Left renal pelvis (tissue), 4 donors: ENCODE data around the gene CMC2. TPM values are rescaled to one million over a fixed set of nuclear protein-coding genes. Genes with fewer than 3 reads are reported as not detected.

Source experiments
- DNase-seq, 4 donors: peaks; one replicate each; pipeline ENCODE4 v3.0.0-alpha.2; 2013; ENCODE audit warnings: low read depth in 4 of 4, low spot score in 3 of 4
- polyA plus RNA-seq, 4 donors: library from polyadenylated mRNA; unstranded; fragments of 120-200 nt; gene quantifications; one replicate each; pipeline ENCODE4 v1.2.1, GENCODE V29; 2013; ENCODE audit not compliant: insufficient read length in 4 of 4

Gene CMC2
- polyA plus RNA-seq, result 10 to 100 TPM; 47.1 to 71.1 (median 64.7) TPM

DNA sequence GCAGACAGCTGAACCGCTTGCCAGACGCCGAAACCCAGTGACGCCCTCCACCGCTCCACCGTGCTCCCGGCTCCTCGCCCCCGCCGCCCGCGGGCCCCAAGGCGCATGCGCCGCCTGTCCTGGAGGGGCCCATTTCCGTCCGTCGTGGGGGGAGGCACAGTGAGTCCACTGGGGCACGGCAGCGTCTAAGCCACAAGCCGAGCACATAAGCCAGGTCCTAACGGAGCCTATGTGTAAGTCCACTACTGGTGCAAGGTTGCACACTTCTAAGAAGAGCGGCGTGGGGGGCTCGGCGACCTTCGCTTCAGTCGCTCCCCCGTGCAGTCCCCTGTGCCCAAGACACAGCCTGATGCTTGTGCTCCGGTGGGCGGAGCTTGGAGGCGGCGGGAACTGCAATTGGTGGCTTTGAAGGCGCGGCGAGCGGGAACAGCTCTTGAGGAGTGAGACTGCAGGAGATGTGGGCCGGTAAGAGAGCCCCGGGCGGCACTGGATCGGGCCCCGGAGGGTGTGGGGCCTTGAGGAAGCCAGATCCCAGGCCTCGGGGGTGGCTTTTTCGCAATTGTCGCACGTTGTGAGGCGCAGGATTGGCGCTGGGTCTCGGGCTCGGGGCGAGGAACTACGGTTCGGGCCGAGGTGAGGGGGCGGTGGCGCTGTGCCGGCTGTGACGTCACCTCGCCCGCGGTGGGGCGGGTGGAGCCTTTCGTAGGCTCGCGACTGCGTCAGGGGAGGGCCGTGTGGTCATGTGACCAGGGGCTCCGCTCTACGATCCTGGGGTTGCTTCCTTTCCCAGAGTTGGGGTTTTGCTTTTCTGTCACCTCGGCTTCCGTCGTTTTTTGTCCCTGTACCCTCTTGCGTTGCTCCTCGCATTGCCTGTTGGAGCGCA lies at the start of gene CMC2, which contains the start of gene CENPN:
Gene CMC2 (minus strand): TSS at position 73 of the 883 bp plus-strand sequence. CDS start 9,491 bp downstream, outside the sequence.
Gene CENPN (plus strand): TSS at position 402 of the 883 bp plus-strand sequence. CDS start 4,726 bp downstream, outside the sequence.
- peak; percentile 97 to 99 (median 98) for DNase-seq

DNA sequence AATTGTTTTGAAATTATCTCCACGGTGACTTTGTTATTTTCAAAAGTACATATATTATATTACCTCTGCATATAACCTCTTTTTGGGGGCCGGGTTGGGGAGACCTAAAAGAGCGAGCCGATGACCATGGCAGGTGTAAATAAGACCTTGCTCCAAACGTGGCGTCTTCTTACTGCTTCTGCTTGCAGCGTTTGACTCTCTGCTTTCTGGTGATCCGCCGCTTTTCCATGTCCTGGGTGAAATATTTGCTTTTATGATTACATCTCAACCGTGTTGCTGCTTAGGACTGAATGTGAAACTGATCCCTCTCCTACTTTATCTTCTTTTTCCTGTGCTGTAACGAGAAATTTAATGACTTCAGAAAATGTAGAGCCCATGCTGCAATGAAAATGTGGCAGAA lies 47.1 kb upstream of the CMC2 start:
- DNase-seq, result no peak

DNA sequence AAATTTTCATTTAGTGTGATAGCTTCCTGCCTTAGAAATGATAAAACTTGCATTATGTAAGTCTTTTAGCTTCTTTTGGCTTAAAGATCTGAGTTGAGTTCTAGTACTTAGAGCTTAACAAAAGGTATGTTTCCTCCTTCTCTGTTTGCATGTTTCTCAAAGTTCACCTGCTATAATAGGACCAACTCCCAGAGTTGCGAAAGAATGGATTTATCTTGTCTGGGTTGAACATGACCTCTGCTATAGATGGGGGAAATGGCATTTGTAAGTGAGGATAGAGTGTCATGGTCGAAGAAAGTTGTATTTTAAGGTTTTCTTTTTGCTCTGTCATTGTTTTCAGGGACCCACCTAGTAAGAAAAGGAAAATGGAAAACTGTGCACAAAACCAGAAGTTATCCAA lies 36.1 kb upstream of the CMC2 start:
- no peak for DNase-seq

DNA sequence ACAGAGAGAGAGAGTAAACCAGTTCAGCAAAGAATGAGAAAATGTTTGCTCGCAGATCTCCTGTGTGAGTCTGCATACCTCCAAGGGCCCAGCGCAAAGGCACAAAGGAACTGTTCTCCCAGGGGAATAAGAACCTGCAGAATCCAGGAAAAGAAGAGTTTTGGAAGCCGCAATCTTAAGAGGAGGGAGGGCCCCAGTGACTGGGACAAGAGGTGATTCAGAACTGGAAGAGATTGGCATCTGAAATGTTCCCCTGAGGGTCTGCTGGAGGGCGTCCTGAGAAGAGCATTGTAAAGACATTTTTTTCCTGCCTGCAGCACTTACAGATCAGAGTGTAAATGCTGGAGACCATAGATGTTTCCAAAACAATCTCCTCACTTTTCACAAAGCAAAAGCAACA lies 35.0 kb upstream of the CMC2 start:
- no peak for DNase-seq

DNA sequence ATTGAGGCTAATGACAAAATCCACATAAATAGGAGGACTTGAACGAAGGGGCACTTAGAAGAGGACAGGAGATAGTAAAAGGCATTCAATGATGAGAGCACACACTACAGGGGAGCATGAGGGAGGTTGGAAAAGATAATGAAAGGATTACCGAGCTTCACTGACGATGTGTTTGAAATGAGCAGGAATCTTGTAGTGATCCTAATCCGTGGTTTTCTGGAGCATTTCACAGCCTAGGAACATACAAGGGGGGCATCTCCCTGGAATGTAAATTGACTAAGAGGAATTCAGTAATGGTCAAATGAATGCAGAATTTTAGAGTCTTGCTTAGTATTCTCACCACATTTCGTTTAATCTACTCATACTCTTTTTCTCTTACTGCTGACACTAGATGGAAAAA lies 34.2 kb upstream of the CMC2 start:
- DNase-seq, result no peak

DNA sequence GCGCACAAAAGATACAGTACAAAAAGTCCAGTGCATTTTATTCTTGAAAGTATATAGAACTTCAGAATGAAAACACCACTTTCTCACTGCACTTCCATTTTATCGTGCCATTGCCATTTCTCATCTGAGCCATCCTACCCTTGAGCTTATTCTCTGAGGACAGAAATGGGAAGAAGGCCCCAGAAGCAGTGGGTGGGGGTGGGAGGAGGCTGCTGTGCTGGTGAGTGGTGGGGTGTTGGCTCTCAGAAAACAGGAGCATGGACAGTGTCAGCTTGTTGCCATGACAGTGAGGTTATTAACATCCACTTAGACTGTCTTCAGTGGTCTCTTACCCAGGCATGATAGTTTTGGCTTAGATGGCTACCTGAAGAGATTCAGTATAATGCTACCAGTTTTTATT lies 33.4 kb upstream of the CMC2 start:
- DNase-seq, result no peak

DNA sequence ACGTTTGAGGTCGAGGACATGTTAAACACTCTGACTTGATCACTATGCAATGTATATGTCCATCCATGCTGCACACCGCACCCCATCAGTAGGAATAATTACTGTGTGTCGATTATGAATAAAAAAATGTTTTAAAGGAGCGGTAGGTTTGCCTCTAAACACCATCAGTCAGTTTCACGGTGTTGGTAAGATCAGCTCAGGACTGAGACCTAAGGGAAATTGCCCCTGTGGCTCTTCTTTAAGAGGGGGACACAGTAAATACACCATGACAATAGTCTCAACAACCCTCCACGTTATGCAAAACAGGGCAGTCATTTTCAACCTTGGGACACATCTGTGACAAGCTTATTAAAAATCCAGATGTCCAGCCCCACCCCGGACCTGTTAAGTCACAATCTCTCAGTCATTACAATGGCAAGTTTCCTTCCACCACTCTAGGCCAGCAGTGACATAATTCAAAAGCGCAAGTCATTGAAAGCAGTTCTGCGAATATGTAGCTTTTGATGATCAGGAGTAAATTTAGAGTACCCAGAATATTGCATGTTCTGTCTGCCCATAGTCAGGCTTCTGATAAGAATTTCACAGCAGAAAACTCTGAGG lies 30.2 kb upstream of the CMC2 start:
- DNase-seq, result no peak

DNA sequence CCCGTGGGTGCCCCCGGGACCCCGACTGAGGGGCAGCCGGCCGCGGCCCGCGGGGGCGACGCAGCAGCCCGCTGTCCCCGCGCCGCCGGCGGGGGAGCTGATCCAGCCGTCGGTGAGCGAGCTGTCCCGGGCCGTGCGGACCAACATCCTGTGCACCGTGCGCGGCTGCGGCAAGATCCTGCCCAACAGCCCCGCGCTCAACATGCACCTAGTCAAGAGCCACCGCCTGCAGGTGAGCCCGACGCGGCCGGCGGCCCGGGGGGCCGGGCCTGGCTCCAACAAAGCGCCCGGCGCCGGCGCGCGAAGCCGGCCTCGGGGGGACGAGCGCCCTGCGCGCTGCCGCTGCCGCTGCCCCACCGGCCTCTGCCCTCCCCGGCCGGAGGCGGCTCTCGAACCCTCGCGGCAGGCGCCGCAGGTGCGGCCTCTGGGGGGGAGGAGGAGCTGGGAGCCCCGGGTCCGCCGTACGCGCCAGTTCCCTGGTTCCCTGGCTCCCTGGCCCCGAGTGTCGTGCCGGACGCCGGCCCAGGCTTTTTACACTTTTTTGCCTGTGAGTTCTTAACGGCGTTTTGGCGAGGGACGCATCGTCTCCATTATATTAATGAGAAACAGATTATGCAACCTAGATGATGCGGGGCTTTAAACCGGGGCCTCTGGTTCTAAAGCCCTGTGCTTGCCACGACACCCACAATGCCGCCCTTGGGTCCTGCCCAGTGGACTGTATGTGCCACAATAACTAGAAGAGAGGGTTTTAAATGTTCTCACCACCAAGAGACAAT lies 29.5 kb upstream of the CMC2 start:
- DNase-seq, result peak in 2 of 4 donors; percentile 3 to 4

DNA sequence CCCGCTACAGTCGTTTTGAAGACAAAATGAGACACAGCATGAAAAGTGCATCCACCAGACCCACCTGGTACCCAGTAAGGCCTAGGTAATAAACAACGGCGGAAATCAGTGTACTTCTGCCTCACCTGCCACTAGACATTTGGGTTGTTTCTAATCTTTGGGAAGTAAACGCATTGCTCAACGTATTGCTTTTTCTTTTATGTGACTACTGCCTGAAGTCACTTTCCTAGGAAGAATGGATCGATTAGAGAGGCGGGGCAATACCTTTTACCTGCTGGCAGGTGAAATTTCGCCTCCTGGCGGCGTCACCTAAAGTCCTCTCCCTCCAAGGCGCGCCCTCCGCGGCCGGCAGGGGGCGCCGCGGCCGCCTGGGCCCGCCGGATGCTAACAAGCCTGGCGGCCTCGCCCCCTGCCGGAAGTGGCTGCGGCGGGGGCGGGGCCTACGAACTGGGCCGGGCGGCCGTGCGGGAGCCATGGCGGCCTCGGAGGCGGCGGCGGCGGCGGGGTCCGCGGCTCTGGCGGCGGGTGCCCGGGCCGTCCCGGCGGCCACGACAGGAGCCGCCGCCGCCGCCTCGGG lies 28.8 kb upstream of the CMC2 start, which contains the start of gene ATMIN:
Gene ATMIN (plus strand): TSS at position 445 of the 577 bp plus-strand sequence. CDS start 29 bp downstream, at position 474.
- DNase-seq, result peak; percentile 21 to 80 (median 76)

DNA sequence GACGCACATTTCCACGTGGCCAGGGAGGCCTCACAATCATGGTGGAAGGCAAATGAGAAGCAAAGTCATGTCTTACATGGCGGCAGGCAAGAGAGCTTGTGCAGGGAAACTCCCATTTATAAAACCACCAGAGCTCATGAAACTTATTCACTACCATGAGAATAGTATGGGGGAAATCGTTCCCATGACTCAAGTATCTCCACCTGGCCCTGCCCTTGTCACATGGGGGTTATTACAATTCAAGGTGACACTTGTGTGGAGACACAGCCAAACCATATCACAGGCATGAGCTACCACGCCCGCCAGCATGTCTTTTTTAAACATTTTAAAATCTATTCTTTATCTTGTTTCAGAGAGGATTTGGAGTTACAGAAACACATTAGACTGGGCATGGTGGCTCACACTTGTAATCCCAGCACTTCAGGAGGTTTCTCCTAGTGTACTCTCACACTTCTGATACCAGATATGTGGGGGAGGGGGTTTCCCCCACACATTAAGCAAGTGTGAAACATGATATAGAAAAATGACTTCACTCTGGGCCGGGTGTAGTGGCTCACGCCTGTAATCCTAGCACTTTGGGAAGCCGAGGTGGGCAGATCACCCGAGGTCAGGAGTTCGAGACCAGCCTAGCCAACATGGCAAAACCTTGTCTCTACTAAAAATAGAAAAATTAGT lies 23.4 kb upstream of the CMC2 start:
- DNase-seq, result no peak

DNA sequence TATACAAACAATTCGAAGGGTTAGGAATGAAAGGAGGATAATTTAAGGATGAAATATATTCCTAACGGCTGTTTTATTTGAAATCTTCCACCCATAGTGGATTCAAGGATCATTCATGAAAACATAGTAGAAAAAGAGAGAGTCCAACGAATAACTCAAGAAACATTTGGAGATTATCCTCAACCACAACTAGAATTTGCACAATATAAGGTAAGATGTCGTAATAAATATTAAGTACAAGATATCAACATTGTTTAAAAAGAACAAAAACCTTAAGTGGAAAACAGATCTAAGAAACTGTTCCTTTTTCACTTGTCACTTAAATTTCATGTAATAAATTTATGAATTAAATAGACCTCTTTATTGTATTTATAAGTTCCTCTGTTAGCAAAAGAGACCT lies 19.7 kb upstream of the CMC2 start:
- no peak for DNase-seq

DNA sequence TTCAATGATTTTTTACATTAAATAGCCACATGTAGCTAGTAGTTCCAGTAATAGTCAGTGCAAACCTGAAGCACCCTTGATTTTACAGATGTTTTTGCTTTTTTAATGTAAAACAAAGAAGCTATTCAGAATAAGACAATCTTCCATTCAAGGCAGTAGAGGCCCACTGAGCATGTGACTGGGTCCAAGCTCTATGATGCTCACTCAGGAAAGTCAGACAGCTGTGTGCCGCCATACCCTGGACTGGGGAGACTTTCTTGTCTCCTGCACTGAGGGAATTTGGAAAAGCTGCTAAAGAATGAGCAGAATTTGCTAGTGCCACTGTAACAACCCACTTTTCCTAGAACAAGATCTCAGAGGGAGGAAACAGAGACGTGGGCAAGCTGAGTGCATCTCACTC lies 11.8 kb upstream of the CMC2 start:
- no peak for DNase-seq

DNA sequence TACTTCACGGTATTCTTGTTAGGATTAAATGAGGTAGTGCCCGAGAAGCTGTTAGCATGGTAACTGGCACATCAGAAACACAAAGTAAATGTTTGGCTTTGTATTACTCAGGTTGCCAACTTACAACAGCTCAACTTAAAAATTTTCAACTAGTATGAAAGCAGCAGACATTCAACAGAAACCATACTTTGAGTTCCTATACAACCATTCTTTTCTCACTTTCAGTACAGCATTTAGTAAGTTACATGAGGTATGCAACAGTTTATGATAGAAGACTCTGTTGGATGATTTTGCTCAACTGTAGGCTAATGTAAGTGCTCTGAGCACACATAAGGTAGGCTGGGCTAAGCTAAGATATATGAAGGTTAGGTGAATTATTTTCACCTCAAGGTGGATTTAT lies 8.0 kb upstream of the CMC2 start:
- no peak for DNase-seq

DNA sequence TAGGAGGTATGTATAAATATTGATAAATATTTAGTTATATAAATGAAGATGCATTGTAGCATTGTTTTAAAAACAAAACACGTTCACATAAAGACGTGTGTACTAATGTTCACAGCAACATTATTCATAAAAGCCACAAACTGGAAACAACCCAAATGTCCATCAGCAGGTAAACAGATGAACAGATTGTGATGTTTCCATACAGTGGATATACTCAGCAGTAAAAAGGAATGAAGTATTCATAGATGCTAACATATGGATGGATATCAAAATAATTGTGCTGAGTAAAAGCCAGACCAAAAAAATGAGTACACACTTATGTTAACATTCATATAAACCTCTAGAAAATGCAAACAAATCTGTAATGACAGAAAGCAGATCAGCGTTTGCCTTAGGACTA lies 6.3 kb upstream of the CMC2 start:
- no peak for DNase-seq

DNA sequence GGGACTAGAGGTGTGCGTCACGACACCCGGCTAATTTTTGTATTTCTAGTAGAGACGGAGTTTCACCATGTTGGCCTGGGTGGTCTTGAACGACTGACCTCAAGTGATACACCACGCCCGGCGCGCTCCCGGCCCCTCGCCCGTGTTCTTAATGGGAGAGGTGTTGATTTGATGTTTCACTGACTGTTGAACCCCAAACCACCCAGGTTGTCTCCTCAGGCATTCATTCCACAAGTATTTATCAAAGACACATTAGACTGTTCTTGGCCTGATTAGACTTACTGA lies 1.8 kb upstream of the CMC2 start:
- DNase-seq, result no peak

DNA sequence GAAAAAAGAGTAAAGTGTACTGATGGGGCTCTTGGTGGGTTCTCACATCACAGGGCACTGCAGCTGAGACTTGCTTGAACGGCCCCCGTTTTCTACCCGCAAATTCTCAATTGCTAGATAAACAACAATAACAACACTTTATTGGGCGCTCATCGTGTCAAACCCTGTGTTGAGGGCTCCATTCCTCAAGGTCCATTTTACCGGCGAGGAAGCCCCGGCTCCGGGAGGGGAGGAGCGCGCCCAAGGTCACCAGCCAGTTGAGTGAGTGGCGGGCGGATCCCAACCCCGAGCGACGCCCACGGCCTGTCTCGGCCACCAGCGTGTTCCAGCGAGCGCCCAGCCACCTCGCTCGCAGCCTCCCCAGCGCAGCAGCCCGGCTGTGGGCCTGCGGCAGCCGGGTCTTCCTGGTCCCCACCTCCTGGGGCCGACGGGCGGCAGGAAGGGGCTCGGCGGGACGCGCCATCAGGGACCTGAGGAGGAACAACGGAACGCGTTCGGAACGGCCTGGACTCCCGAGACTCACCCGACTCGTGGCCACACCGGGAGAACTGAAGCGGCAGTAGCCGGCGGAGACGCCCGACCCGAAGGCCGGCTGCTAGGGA lies 373 bp downstream of the CMC2 start:
- no peak for DNase-seq

DNA sequence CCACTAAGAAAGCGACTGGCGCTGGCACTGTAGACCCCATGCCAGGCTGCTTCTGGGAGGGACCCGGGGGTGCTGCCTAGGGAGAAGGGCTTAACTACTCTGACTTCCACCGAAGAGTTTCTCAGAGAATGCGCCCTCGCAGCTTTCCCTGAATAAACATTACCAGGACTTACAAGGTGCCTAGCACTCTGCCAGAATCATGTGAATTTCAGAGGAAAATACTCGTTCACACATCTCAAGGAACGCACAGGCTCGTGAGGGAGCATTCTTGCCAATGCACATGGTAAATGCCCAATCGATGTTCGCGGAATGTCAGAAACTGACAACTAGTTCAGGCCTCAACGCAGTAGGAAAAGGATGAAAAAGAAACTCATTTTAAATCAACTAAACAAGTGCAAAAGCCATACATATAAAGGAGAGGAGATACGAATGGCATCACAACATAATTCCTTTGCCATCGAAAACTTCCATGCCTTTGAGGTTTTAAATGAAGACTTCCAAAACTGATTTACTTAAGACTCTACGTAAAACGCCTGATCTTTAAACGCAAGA lies 999 bp downstream of the CMC2 start:
- no peak for DNase-seq

DNA sequence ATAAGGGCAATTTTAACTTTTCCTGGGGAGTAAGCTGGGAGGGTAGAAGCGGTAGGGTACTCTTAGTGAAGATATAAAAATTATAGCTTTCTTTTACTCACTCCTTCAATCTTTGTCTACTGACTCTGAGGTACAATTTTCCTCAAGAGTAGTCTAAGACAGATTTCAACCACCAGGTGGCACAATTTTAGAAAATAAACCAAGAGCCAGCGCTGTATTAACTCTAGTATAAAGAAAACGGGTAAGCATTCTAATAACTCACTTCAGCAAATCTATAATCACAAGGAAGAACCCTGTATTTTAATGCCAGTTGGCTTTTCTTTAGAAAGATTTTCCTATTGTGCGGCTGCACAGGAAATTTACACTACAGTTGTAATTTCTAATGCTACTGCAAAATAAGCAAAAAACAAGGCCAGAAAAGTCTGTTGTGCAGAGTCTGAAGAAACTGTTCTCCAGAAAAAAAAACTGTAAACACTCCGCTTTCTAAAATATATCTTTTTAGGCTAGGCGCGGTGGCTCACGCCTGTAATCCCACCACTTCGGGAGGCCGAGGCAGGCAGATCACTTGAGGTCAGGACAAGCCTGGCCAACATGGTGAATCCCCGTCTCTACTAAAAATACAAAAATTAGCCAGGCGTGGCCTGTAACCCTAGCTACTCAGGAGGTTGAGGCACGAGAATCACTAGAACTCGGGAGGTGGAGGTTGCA lies 1.9 kb downstream of the CMC2 start:
- peak in 3 of 4 donors; percentile 44 to 56 (median 54) for DNase-seq
